Keratinocyte (primary cell): ENCODE data around the gene STK17A. TPM values are rescaled to one million over a fixed set of nuclear protein-coding genes. Genes with fewer than 3 reads are reported as not detected.

ENCODE experiments used
- DNase-seq: peaks from one replicate; pipeline ENCODE4 v3.0.0-alpha.2; 2011; ENCODE audit warnings: low read depth, missing footprints, low spot score
- FAIRE-seq: peaks from 2 replicates; lab custom pipeline; 2011; peaks lifted over from hg19 to GRCh38; lab: Jason Lieb, UNC
- H2AFZ ChIP-seq: 2 replicates; pipeline ENCODE4 v1.6.0; 2012; ENCODE audit warnings: low read length, control low read depth, inconsistent platforms; ENCODE audit not compliant: control insufficient read depth
- H3K27ac ChIP-seq: 2 replicates; pipeline ENCODE4 v1.5.1; 2011; ENCODE audit warnings: low read length; ENCODE audit not compliant: control insufficient read depth, insufficient read depth
- H3K27me3 ChIP-seq: 3 replicates; pipeline ENCODE4 v1.6.0; 2011; ENCODE audit warnings: low read length; ENCODE audit not compliant: control insufficient read depth, insufficient read depth; ENCODE audit errors: extremely low read depth
- H3K36me3 ChIP-seq, 2 experiments: 2 replicates in 1 of 2; 3 replicates in 1 of 2; pipeline ENCODE4 v1.5.1; 2011; ENCODE audit warnings: low read length in 2 of 2, mild to moderate bottlenecking in 1 of 2; ENCODE audit not compliant: control insufficient read depth in 2 of 2, insufficient read depth in 2 of 2; ENCODE audit errors: extremely low read depth in 1 of 2
- H3K4me1 ChIP-seq: 3 replicates; pipeline ENCODE4 v1.5.1; 2011; ENCODE audit warnings: low read length; ENCODE audit not compliant: control insufficient read depth, insufficient read depth; ENCODE audit errors: extremely low read depth
- H3K4me2 ChIP-seq: 3 replicates; pipeline ENCODE4 v1.6.0; 2011; ENCODE audit warnings: low read depth, low read length; ENCODE audit not compliant: control insufficient read depth, insufficient read depth; ENCODE audit errors: extremely low read depth
- H3K4me3 ChIP-seq, 3 experiments: fragments of 200-600 bp in 1 of 3; sonication (generic) in 1 of 3; 2 replicates in 2 of 3; 3 replicates in 1 of 3; pipeline ENCODE4 v1.5.1; 2011 to 2016; ENCODE audit warnings: low read length in 3 of 3, mild to moderate bottlenecking in 3 of 3, control low read depth in 2 of 3, inconsistent platforms in 1 of 3, low read depth in 1 of 3, mixed read lengths in 1 of 3, mixed run types in 1 of 3, moderate library complexity in 1 of 3; ENCODE audit not compliant: control insufficient read depth in 2 of 3, insufficient read depth in 2 of 3; ENCODE audit errors: extremely low read depth in 1 of 3
- H3K79me2 ChIP-seq: 2 replicates; pipeline ENCODE4 v1.6.0; 2012; ENCODE audit warnings: low read length; ENCODE audit not compliant: control insufficient read depth, insufficient read depth
- H3K9ac ChIP-seq: 3 replicates; pipeline ENCODE4 v1.6.0; 2011; ENCODE audit warnings: low read length; ENCODE audit not compliant: control insufficient read depth, insufficient read depth; ENCODE audit errors: extremely low read depth
- H3K9me1 ChIP-seq: 3 replicates; pipeline ENCODE4 v1.6.0; 2011; ENCODE audit warnings: low read length; ENCODE audit not compliant: control insufficient read depth, insufficient read depth; ENCODE audit errors: extremely low read depth
- H3K9me3 ChIP-seq: 2 replicates; pipeline ENCODE4 v1.5.1; 2012; ENCODE audit warnings: low read depth, low read length; ENCODE audit not compliant: control insufficient read depth
- H4K20me1 ChIP-seq: 3 replicates; pipeline ENCODE4 v1.6.0; 2011; ENCODE audit warnings: low read length; ENCODE audit not compliant: control insufficient read depth, insufficient read depth; ENCODE audit errors: extremely low read depth
- EZH2 ChIP-seq: IDR thresholded peaks from one replicate; pipeline ENCODE4 v1.6.1; 2012; ENCODE audit warnings: inconsistent platforms, mild to moderate bottlenecking, low read length, moderate library complexity
- dilution Hi-C: fragments of 300-500 bp; cut with MboI; formaldehyde crosslinking; loops from one replicate; pipeline ENCODE4 v1.7.0; 2020; ENCODE audit warnings: low sequenced_read_pairs; ENCODE audit not compliant: extremely low pct_ligation_motif_present
- polyA plus RNA-seq, 5 experiments: library from polyadenylated mRNA; depleted of rRNA in 3 of 5; stranded (reverse) in 3 of 5; stranded (forward) in 1 of 5; unstranded in 1 of 5; fragments of >200 nt; gene quantifications; 1 replicate in 1 of 5; 2 replicates in 3 of 5; 3 replicates in 1 of 5; pipeline versions ENCODE4 v1.2.1 to v1.2.3, GENCODE V29; 2011 to 2012; ENCODE audit warnings: missing spikeins in 2 of 5, low read depth in 1 of 5, low replicate concordance in 1 of 5
- TF ChIP-seq, protein P1 (sequence below), 3 experiments: IDR thresholded peaks in 1 of 3; conservative IDR thresholded peaks in 1 of 3; optimal IDR thresholded peaks in 1 of 3; 2 replicates in 2 of 3; 3 replicates in 1 of 3; pipeline versions ENCODE3 to v1.5.1; 2011; ENCODE audit warnings: low read length in 3 of 3, mild to moderate bottlenecking in 3 of 3, moderate library complexity in 2 of 3, control low read depth in 1 of 3, inconsistent platforms in 1 of 3; ENCODE audit not compliant: insufficient read depth in 2 of 3; ENCODE audit errors: extremely low read depth in 1 of 3

The STK17A gene
- polyA plus RNA-seq, 1 donor (not counting 4 experiments of a cell fraction or from before 2014, with no cell fraction given), result 81.3 TPM

GRCh38 chr7:43612599-43613589 lies 30.0 kb downstream of the STK17A start:
- Histone ChIP-seq H2AFZ (no peak overlapping the region), H3K27me3 (no peaks in the 10 kb centered on the region), H3K9me1 (peaks cover 4% of the 10 kb centered on the region), H3K4me2 (no peak overlapping the region), H3K36me3 (peaks cover 25 to 46% of the 10 kb centered on the region in 2 experiments), H3K9ac (no peak overlapping the region), H3K27ac (no peak overlapping the region), H3K4me3 (no peak overlapping the region), H3K9me3 (no peaks in the 10 kb centered on the region), H3K4me1 (no peaks in the 10 kb centered on the region), H3K79me2 (peaks cover 91% of the 10 kb centered on the region), H4K20me1 (peaks cover 8% of the 10 kb centered on the region)
- no peak for DNase-seq
- dilution Hi-C loops, result no loop called here
- FAIRE-seq, result no peak
- no peak for TF ChIP-seq EZH2
- TF ChIP-seq, protein P1, sequence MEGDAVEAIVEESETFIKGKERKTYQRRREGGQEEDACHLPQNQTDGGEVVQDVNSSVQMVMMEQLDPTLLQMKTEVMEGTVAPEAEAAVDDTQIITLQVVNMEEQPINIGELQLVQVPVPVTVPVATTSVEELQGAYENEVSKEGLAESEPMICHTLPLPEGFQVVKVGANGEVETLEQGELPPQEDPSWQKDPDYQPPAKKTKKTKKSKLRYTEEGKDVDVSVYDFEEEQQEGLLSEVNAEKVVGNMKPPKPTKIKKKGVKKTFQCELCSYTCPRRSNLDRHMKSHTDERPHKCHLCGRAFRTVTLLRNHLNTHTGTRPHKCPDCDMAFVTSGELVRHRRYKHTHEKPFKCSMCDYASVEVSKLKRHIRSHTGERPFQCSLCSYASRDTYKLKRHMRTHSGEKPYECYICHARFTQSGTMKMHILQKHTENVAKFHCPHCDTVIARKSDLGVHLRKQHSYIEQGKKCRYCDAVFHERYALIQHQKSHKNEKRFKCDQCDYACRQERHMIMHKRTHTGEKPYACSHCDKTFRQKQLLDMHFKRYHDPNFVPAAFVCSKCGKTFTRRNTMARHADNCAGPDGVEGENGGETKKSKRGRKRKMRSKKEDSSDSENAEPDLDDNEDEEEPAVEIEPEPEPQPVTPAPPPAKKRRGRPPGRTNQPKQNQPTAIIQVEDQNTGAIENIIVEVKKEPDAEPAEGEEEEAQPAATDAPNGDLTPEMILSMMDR (optimal IDR thresholded peaks at IDR 0.05 in 1 of 3, IDR thresholded peaks at IDR 0.05 in 1 of 3, conservative IDR thresholded peaks at IDR 0.05 in 1 of 3; ENCODE audit: extremely low read depth in 1 of 3, insufficient read depth in 2 of 3, low read length in 3 of 3), result no peak

DNA sequence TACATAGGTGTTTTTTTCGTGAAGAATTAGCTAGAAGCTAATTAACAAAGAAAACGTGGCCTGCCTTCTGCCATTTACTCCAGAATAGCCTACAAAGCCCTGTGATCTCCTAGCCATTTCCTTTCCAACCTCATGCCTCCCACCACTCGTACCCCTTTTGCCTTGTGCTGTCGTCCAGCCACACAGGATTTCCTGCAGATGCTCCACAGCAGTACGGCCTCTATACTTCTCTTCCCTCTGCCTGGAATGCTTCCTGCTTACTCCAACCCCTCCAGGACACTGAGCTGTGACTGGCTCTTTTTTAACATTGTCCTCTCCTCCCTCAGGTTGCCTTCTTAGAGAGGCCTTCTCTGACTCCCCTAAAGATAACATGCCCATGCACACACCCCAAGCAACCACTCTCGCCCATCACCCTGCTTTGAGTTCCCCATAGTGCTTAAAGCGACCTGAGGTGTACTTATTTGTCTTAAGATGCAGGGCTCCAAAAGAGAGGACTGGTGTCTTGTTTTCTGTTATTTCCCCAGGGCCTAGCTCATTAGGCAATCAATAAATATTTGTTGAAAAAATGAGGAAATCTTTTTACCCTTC lies 32.7 kb downstream of the STK17A start:
- dilution Hi-C loops, result no loop called here
- Histone ChIP-seq H3K9ac (no peak overlapping the region), H3K27ac (no peak overlapping the region), H3K79me2 (peaks cover 93% of the 10 kb centered on the region), H3K9me3 (no peaks in the 10 kb centered on the region), H3K4me3 (no peak overlapping the region), H3K27me3 (no peaks in the 10 kb centered on the region), H3K4me1 (no peaks in the 10 kb centered on the region), H3K9me1 (no peaks in the 10 kb centered on the region), H3K36me3 (peaks cover 18 to 52% of the 10 kb centered on the region in 2 experiments), H3K4me2 (no peak overlapping the region), H2AFZ (no peak overlapping the region), H4K20me1 (peaks cover 12% of the 10 kb centered on the region)
- TF ChIP-seq EZH2, result no peak
- TF ChIP-seq, protein P1 (optimal IDR thresholded peaks at IDR 0.05 in 1 of 3, IDR thresholded peaks at IDR 0.05 in 1 of 3, conservative IDR thresholded peaks at IDR 0.05 in 1 of 3; ENCODE audit: extremely low read depth in 1 of 3, insufficient read depth in 2 of 3, low read length in 3 of 3), result no peak
- FAIRE-seq (no peak), DNase-seq (no peak)
